ENCODE data around the gene TRIM8. TPM values are rescaled to one million over a fixed set of nuclear protein-coding genes. Genes with fewer than 3 reads are reported as not detected.

The TRIM8 gene
- total RNA-seq, 1 donor from 2014 or later: 48.2 TPM

- Mint-ChIP-seq H3K4me1 (peaks cover 35% of the 10 kb centered on the region), H3K4me3 (no peak overlapping the region), H3K27me3 (no peaks in the 10 kb centered on the region), H3K36me3 (ENCODE audit: low read depth) (peaks cover 51% of the 10 kb centered on the region), H3K9me3 (no peaks in the 10 kb centered on the region), H3K27ac (peak overlapping the region; percentile 18)
- DNase-seq (no peak), ATAC-seq (ENCODE audit: low read depth) (no peak)
- POLR2A ChIA-PET: interaction anchor here (1.4 kb wide), 1 partner anchor 11 kb away, joined by 4 read pairs; no protein-coding TSS in a partner anchor
- CTCF ChIA-PET: no interaction called here
- TF ChIP-seq CTCF (IDR thresholded peaks at IDR 0.05): no peak
- intact Hi-C loops (cut with micrococcal nuclease): no loop called here
Observed at GRCh38 chr10:102657451-102657850, 13.2 kb downstream of the TRIM8 start.

- H3K27me3 Mint-ChIP-seq: no peaks in the 10 kb centered on the region
- no peak overlapping the region for H3K4me3 Mint-ChIP-seq
- DNase-seq (no peak), ATAC-seq (ENCODE audit: low read depth) (no peak)
- H3K36me3 Mint-ChIP-seq (ENCODE audit: low read depth): peaks cover 49% of the 10 kb centered on the region
- peaks cover 28% of the 10 kb centered on the region for H3K4me1 Mint-ChIP-seq
- no peak for TF ChIP-seq CTCF (IDR thresholded peaks at IDR 0.05)
- no peak overlapping the region for H3K27ac Mint-ChIP-seq
- CTCF ChIA-PET: no interaction called here
- POLR2A ChIA-PET: interaction anchor here (1.3 to 1.4 kb wide), 3 partner anchors 12 to 16 kb away, joined by 3 to 11 read pairs (median 8); no protein-coding TSS in a partner anchor
- no peaks in the 10 kb centered on the region for H3K9me3 Mint-ChIP-seq
- intact Hi-C loops (cut with micrococcal nuclease): no loop called here
Observed at GRCh38 chr10:102657984-102658724, 13.9 kb downstream of the TRIM8 start.

- Mint-ChIP-seq H3K9me3 (no peaks in the 10 kb centered on the region), H3K4me3 (no peak overlapping the region), H3K4me1 (peaks cover 21% of the 10 kb centered on the region), H3K27me3 (no peaks in the 10 kb centered on the region), H3K36me3 (ENCODE audit: low read depth) (peaks cover 43% of the 10 kb centered on the region), H3K27ac (no peak overlapping the region)
- intact Hi-C loops (cut with micrococcal nuclease): no loop called here
- ChIA-PET POLR2A (interaction anchor here (0.6 to 1.4 kb wide), 6 partner anchors 9 to 412 kb away, joined by 3 to 11 read pairs (median 7); no protein-coding TSS in a partner anchor), CTCF (interaction anchor here (0.8 kb wide), 1 partner anchor 15 kb away, joined by 3 read pairs; the partner anchor contains the start of gene TRIM8)
- ATAC-seq (ENCODE audit: low read depth) (no peak), DNase-seq (no peak)
- TF ChIP-seq CTCF (IDR thresholded peaks at IDR 0.05): no peak
Observed at GRCh38 chr10:102658802-102659201, 14.5 kb downstream of the TRIM8 start.

GRCh38 chr10:102660888-102661657 is 16.8 kb downstream of the TRIM8 start:
- POLR2A ChIA-PET: interaction anchor here (1.2 to 1.9 kb wide), 8 partner anchors 10 to 257 kb away, joined by 3 to 13 read pairs (median 8); partner anchors contain the start of genes ARL3, CNNM2, SFXN2 and TRIM8
- peaks cover 16% of the 10 kb centered on the region for H3K4me1 Mint-ChIP-seq
- H3K36me3 Mint-ChIP-seq (ENCODE audit: low read depth): peaks cover 25% of the 10 kb centered on the region
- no peak overlapping the region for H3K4me3 Mint-ChIP-seq
- DNase-seq (no peak), ATAC-seq (ENCODE audit: low read depth) (peak; percentile 78)
- intact Hi-C loops (cut with micrococcal nuclease): loop anchor here (2.0 kb wide), 1 partner anchor 16 kb away; the partner anchor contains the start of gene TRIM8
- no peaks in the 10 kb centered on the region for H3K9me3 Mint-ChIP-seq
- CTCF ChIA-PET: interaction anchor here (1.6 kb wide), 1 partner anchor 15 kb away, joined by 3 read pairs; no protein-coding TSS in a partner anchor
- H3K27ac Mint-ChIP-seq: no peak overlapping the region
- no peak for TF ChIP-seq CTCF (IDR thresholded peaks at IDR 0.05)
- H3K27me3 Mint-ChIP-seq: no peaks in the 10 kb centered on the region
